Stimulated activated naive CD8-positive, alpha-beta T cell treated with anti-CD3 and anti-CD28 coated beads, Interleukin-15, Interleukin-2, amounts not matched to agents 100 ng/mL and 50 ng/mL, for 24 hours (primary cell): Measurements from ENCODE around the gene CDC42BPB.

Experiments used
- H3K27ac Mint-ChIP-seq: one replicate; pipeline ENCODE4 v1.8.0; 2021; ENCODE audit warnings: mild to moderate bottlenecking, mixed read lengths
- H3K27me3 Mint-ChIP-seq: one replicate; pipeline ENCODE4 v1.8.0; 2021; ENCODE audit warnings: mixed read lengths
- H3K36me3 Mint-ChIP-seq: one replicate; pipeline ENCODE4 v1.8.0; 2021; ENCODE audit warnings: low read depth, mixed read lengths
- H3K4me1 Mint-ChIP-seq: one replicate; pipeline ENCODE4 v1.8.0; 2021; ENCODE audit warnings: low read depth, mixed read lengths
- H3K4me3 Mint-ChIP-seq: one replicate; pipeline ENCODE4 v1.8.0; 2021; ENCODE audit warnings: mild to moderate bottlenecking, mixed read lengths
- H3K9me3 Mint-ChIP-seq: one replicate; pipeline ENCODE4 v1.8.0; 2021; ENCODE audit warnings: mixed read lengths

Gene CDC42BPB

GRCh38 chr14:102943454-102943853 lies 113.9 kb downstream of the CDC42BPB start:
- Mint-ChIP-seq H3K4me1 (peaks cover 16% of the 10 kb centered on the region), H3K27me3 (no peaks in the 10 kb centered on the region), H3K4me3 (no peak overlapping the region), H3K27ac (no peak overlapping the region), H3K9me3 (no peaks in the 10 kb centered on the region), H3K36me3 (no peaks in the 10 kb centered on the region)

- Mint-ChIP-seq H3K36me3 (no peaks in the 10 kb centered on the region), H3K4me1 (peaks cover 8% of the 10 kb centered on the region)
These were observed 115.3 kb downstream of the CDC42BPB start for GRCh38 chr14:102942069-102942468.

GRCh38 chr14:102941419-102942011 lies 115.8 kb downstream of the CDC42BPB start:
- Mint-ChIP-seq H3K27me3 (no peaks in the 10 kb centered on the region), H3K4me3 (no peak overlapping the region), H3K27ac (no peak overlapping the region), H3K36me3 (no peaks in the 10 kb centered on the region), H3K9me3 (no peaks in the 10 kb centered on the region), H3K4me1 (peaks cover 2% of the 10 kb centered on the region)

More at GRCh38 chr14:102942069-102942468, 115.3 kb downstream of the CDC42BPB start:
- Mint-ChIP-seq H3K27me3 (no peaks in the 10 kb centered on the region), H3K9me3 (no peaks in the 10 kb centered on the region), H3K27ac (no peak overlapping the region), H3K4me3 (no peak overlapping the region)

- Mint-ChIP-seq H3K4me3 (no peak overlapping the region), H3K4me1 (no peaks in the 10 kb centered on the region), H3K36me3 (no peaks in the 10 kb centered on the region), H3K27ac (no peak overlapping the region), H3K9me3 (no peaks in the 10 kb centered on the region), H3K27me3 (no peaks in the 10 kb centered on the region)
These were observed 116.5 kb downstream of the CDC42BPB start for GRCh38 chr14:102940729-102941362.

GRCh38 chr14:102939820-102940561 lies 117.4 kb downstream of the CDC42BPB start:
- no peaks in the 10 kb centered on the region for H3K27me3 Mint-ChIP-seq
- H3K4me1 Mint-ChIP-seq: no peaks in the 10 kb centered on the region
- H3K4me3 Mint-ChIP-seq: no peak overlapping the region
- H3K27ac Mint-ChIP-seq: no peak overlapping the region
- H3K36me3 Mint-ChIP-seq: no peaks in the 10 kb centered on the region
- no peaks in the 10 kb centered on the region for H3K9me3 Mint-ChIP-seq

- no peaks in the 10 kb centered on the region for H3K4me1 Mint-ChIP-seq
- H3K27me3 Mint-ChIP-seq: no peaks in the 10 kb centered on the region
- H3K36me3 Mint-ChIP-seq: no peaks in the 10 kb centered on the region
- H3K4me3 Mint-ChIP-seq: no peak overlapping the region
- H3K9me3 Mint-ChIP-seq: no peaks in the 10 kb centered on the region
- H3K27ac Mint-ChIP-seq: no peak overlapping the region
These were observed 118.0 kb downstream of the CDC42BPB start for GRCh38 chr14:102939329-102939728.

GRCh38 chr14:102938191-102938590 lies 119.2 kb downstream of the CDC42BPB start:
- Mint-ChIP-seq H3K27ac (no peak overlapping the region), H3K4me3 (no peak overlapping the region), H3K9me3 (no peaks in the 10 kb centered on the region), H3K4me1 (no peaks in the 10 kb centered on the region), H3K36me3 (no peaks in the 10 kb centered on the region), H3K27me3 (no peaks in the 10 kb centered on the region)

GRCh38 chr14:102937331-102938175 lies 119.8 kb downstream of the CDC42BPB start:
- no peak overlapping the region for H3K27ac Mint-ChIP-seq
- H3K4me3 Mint-ChIP-seq: no peak overlapping the region
- H3K4me1 Mint-ChIP-seq: no peaks in the 10 kb centered on the region
- H3K27me3 Mint-ChIP-seq: no peaks in the 10 kb centered on the region
- H3K36me3 Mint-ChIP-seq: no peaks in the 10 kb centered on the region
- no peaks in the 10 kb centered on the region for H3K9me3 Mint-ChIP-seq

GRCh38 chr14:102935756-102936155 lies 121.6 kb downstream of the CDC42BPB start:
- no peak overlapping the region for H3K4me3 Mint-ChIP-seq
- no peaks in the 10 kb centered on the region for H3K27me3 Mint-ChIP-seq
- H3K36me3 Mint-ChIP-seq: no peaks in the 10 kb centered on the region
- H3K27ac Mint-ChIP-seq: no peak overlapping the region
- no peaks in the 10 kb centered on the region for H3K4me1 Mint-ChIP-seq
- H3K9me3 Mint-ChIP-seq: no peaks in the 10 kb centered on the region

GRCh38 chr14:102933618-102934231 lies 123.6 kb downstream of the CDC42BPB start:
- no peaks in the 10 kb centered on the region for H3K27me3 Mint-ChIP-seq
- no peak overlapping the region for H3K27ac Mint-ChIP-seq
- no peaks in the 10 kb centered on the region for H3K9me3 Mint-ChIP-seq
- no peaks in the 10 kb centered on the region for H3K36me3 Mint-ChIP-seq
- H3K4me3 Mint-ChIP-seq: no peak overlapping the region
- peaks cover under 1% of the 10 kb centered on the region for H3K4me1 Mint-ChIP-seq

- H3K36me3 Mint-ChIP-seq: no peaks in the 10 kb centered on the region
- H3K27me3 Mint-ChIP-seq: no peaks in the 10 kb centered on the region
These were observed 124.7 kb downstream of the CDC42BPB start for GRCh38 chr14:102932484-102933248.

GRCh38 chr14:102931580-102932285 lies 125.6 kb downstream of the CDC42BPB start:
- Mint-ChIP-seq H3K27ac (no peak overlapping the region), H3K36me3 (no peaks in the 10 kb centered on the region), H3K4me1 (peaks cover 7% of the 10 kb centered on the region), H3K9me3 (no peaks in the 10 kb centered on the region), H3K4me3 (no peak overlapping the region), H3K27me3 (peaks cover 4% of the 10 kb centered on the region)

More at GRCh38 chr14:102932484-102933248, 124.7 kb downstream of the CDC42BPB start:
- H3K4me3 Mint-ChIP-seq: no peak overlapping the region
- peaks cover 7% of the 10 kb centered on the region for H3K4me1 Mint-ChIP-seq
- H3K27ac Mint-ChIP-seq: no peak overlapping the region
- H3K9me3 Mint-ChIP-seq: no peaks in the 10 kb centered on the region

GRCh38 chr14:102930753-102931579 lies 126.4 kb downstream of the CDC42BPB start:
- Mint-ChIP-seq H3K4me1 (peaks cover 7% of the 10 kb centered on the region), H3K4me3 (no peak overlapping the region), H3K27ac (no peak overlapping the region), H3K9me3 (no peaks in the 10 kb centered on the region), H3K27me3 (peaks cover 8% of the 10 kb centered on the region), H3K36me3 (no peaks in the 10 kb centered on the region)
